HEK293T (cell line): Measurements from ENCODE around the gene MRC1.

ENCODE experiments used
- CTCF ChIA-PET: fragments of 350-600 bp; formaldehyde crosslinking; extraction: SDS; loops from one replicate; lab custom pipeline; 2021; ENCODE audit warnings: antibody characterized with exemption, inconsistent platforms; lab: Yijun Ruan, JAX
- POLR2A ChIA-PET: fragments of 350-600 bp; formaldehyde crosslinking; extraction: SDS; loops from one replicate; lab custom pipeline; 2020; ENCODE audit warnings: antibody characterized with exemption, inconsistent platforms; lab: Yijun Ruan, JAX
- DNase-seq: peaks from one replicate; pipeline ENCODE4 v3.0.0; 2012; ENCODE audit warnings: mixed read lengths; ENCODE audit errors: extremely low spot score
- ARNT ChIP-seq: fragments of 450-650 bp; IDR thresholded peaks from 2 replicates; pipeline ENCODE4 v1.6.1; 2017; ENCODE audit warnings: mild to moderate bottlenecking
- BHLHE40 ChIP-seq: fragments of 450-650 bp; IDR thresholded peaks from 2 replicates; pipeline ENCODE4 v1.6.1; 2016; ENCODE audit warnings: mild to moderate bottlenecking, moderate library complexity, borderline replicate concordance
- CTBP1 ChIP-seq: fragments of 450-650 bp; IDR thresholded peaks from 2 replicates; pipeline ENCODE4 v1.6.1; 2016; ENCODE audit warnings: borderline replicate concordance
- ELF4 ChIP-seq: fragments of 450-650 bp; IDR thresholded peaks from 2 replicates; pipeline ENCODE4 v1.6.1; 2017; ENCODE audit warnings: antibody characterized with exemption
- FOXA1 ChIP-seq: fragments of 450-650 bp; IDR thresholded peaks from 2 replicates; pipeline ENCODE4 v1.6.1; 2016; ENCODE audit warnings: mild to moderate bottlenecking
- FOXK2 ChIP-seq: fragments of 450-650 bp; IDR thresholded peaks from 2 replicates; pipeline ENCODE4 v1.6.1; 2016; ENCODE audit warnings: mild to moderate bottlenecking
- FOXM1 ChIP-seq: fragments of 450-650 bp; IDR thresholded peaks from 2 replicates; pipeline ENCODE4 v1.6.1; 2017; ENCODE audit warnings: mild to moderate bottlenecking, borderline replicate concordance
- HDGF ChIP-seq: fragments of 450-650 bp; IDR thresholded peaks from 2 replicates; pipeline ENCODE4 v1.6.1; 2017; ENCODE audit warnings: antibody characterized with exemption, borderline replicate concordance
- L3MBTL2 ChIP-seq: fragments of 450-650 bp; conservative IDR thresholded peaks from 2 replicates; pipeline ENCODE4 v1.6.1; 2016; ENCODE audit warnings: mild to moderate bottlenecking
- LEF1 ChIP-seq: fragments of 450-650 bp; IDR thresholded peaks from 2 replicates; pipeline ENCODE4 v1.6.1; 2017; ENCODE audit warnings: mild to moderate bottlenecking, borderline replicate concordance
- NFRKB ChIP-seq: fragments of 450-650 bp; IDR thresholded peaks from 2 replicates; pipeline ENCODE4 v1.6.1; 2016; ENCODE audit warnings: mild to moderate bottlenecking, moderate library complexity
- SP1 ChIP-seq: fragments of 450-650 bp; IDR thresholded peaks from 2 replicates; pipeline ENCODE4 v1.6.1; 2017
- SUZ12 ChIP-seq: fragments of 450-650 bp; IDR thresholded peaks from 2 replicates; pipeline ENCODE4 v1.6.1; 2016; ENCODE audit warnings: mild to moderate bottlenecking
- TARDBP ChIP-seq: fragments of 450-650 bp; IDR thresholded peaks from 2 replicates; pipeline ENCODE4 v1.6.1; 2016
- ZNF384 ChIP-seq: fragments of 450-650 bp; IDR thresholded peaks from 2 replicates; pipeline ENCODE4 v1.6.1; 2016
- TF ChIP-seq, protein P1 (sequence below): fragments of 450-650 bp; IDR thresholded peaks from 2 replicates; pipeline ENCODE4 v1.6.1; 2016

MRC1 gene

DNA sequence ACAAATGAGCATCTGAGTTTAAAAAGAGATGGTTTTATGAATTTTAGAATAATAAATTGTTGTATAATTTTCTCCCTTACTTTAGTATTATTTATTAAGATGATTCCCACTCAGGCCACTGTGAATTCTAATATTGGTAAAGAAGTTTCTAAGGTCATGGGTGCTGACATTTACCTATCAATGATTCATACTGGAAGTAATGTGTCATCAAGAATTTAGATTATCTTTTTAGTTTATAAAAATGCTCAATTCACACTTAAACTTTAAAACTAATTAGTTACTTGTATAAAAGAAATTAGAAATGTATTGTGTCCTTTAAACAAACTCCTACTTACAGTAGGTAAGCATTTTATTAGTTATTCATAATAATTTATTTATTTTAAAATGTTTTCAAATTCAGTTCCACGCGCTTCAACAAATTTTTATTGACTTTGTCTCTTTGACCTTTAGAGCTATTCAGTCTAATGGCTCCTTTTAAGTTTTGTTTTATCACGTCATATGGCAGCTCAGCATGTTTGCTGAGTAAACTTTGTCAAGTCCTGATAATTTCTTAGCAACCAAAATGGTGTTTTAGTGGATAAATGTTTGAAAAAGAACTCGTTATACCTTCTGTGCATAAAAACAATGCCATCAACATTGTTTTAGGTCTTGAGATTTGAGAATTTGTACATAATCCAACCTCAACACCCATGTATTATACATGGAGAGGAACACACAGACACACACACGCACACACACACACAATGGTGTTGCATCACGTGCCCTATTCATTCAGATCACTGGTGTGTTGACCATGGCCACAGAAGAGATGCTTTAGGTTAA lies 15.1 kb upstream of the MRC1 start:
- TF ChIP-seq LEF1 (no peak), NFRKB (no peak), BHLHE40 (no peak), SP1 (no peak), HDGF (no peak), SUZ12 (no peak), L3MBTL2 (no peak), FOXA1 (no peak), TARDBP (no peak), CTBP1 (no peak), ARNT (no peak), FOXM1 (no peak), FOXK2 (no peak), ZNF384 (no peak), ELF4 (no peak)
- TF ChIP-seq, protein P1, sequence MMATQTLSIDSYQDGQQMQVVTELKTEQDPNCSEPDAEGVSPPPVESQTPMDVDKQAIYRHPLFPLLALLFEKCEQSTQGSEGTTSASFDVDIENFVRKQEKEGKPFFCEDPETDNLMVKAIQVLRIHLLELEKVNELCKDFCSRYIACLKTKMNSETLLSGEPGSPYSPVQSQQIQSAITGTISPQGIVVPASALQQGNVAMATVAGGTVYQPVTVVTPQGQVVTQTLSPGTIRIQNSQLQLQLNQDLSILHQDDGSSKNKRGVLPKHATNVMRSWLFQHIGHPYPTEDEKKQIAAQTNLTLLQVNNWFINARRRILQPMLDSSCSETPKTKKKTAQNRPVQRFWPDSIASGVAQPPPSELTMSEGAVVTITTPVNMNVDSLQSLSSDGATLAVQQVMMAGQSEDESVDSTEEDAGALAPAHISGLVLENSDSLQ = no peak
- POLR2A ChIA-PET = interaction anchor here (1.4 kb wide), 1 partner anchor 150 kb away, joined by 4 read pairs; the partner anchor contains the start of gene STAM
- no peak for DNase-seq
- CTCF ChIA-PET = interaction anchor here (0.6 kb wide), 1 partner anchor 410 kb away, joined by 3 read pairs; no protein-coding TSS in a partner anchor

DNA sequence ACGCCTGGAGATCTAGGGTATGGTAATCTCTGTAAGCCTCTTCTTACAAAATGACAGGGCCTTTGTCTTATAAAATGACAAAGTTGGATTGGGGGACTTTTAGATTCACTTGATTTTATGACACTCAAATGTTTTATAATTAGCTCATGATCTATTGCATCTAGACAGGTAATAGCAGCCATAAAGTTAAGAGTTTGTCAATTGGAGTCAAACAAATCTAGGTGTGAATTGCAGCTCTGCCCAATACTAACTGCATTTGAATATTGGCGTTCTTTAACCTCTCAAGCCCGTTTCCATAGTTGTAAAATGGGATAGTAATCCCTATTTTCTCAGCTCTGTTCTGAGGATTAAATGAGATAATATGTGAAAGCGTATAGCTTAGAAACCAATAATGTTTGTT lies 14.1 kb upstream of the MRC1 start:
- ChIA-PET CTCF (no interaction called here), POLR2A (interaction anchor here (1.4 kb wide), 1 partner anchor 152 kb away, joined by 4 read pairs; the partner anchor contains the start of gene STAM)

DNA sequence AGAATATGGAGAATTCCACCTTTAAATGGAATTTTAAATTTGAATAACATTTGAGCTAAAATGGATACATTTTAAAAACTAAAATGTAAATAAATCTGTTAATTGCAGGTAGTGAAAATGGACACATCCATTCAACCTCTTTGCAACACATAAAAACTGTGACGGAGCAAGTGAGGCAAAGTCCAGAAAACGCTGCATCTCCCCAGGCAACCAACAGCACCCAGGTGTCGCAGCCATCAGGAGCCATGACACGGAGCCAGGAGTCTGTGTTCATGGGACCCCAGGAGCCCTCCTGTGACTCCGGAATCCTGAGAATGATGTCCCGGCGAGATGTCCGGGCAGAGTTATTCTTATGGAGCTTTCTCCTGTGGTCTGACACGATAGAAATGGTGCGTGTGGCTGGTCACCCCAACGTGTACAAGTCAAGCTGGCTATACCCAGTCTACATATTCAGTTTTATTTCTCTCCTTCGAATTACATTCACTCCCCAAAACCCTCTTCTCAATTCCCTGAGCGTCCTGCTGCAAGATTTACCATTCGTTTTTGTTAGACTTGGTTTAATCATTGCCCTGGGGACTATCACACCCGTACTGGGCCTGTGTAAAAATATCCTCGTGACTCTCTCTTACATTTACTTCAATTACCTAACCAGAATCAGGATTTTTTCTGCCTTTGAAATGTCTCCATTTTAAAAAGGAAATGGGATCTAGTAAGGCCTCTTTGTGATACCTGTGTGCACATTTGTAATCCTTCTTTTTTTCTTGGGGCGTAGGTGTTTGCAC lies 13.1 kb upstream of the MRC1 start:
- no peak for DNase-seq
- TF ChIP-seq NFRKB (no peak), LEF1 (no peak), FOXM1 (no peak), ARNT (no peak), BHLHE40 (no peak), FOXA1 (no peak), TARDBP (no peak), L3MBTL2 (no peak), HDGF (no peak), SP1 (no peak), CTBP1 (no peak), ELF4 (no peak), FOXK2 (no peak), ZNF384 (no peak)
- TF ChIP-seq, protein P1 = no peak
- ChIA-PET CTCF (no interaction called here), POLR2A (no interaction called here)

More for the DNA sequence above, 14.1 kb upstream of the MRC1 start:
- DNase-seq = no peak
- TF ChIP-seq NFRKB (no peak), ZNF384 (no peak), CTBP1 (no peak), LEF1 (no peak), FOXM1 (no peak), ELF4 (no peak), HDGF (no peak), L3MBTL2 (no peak)

DNA sequence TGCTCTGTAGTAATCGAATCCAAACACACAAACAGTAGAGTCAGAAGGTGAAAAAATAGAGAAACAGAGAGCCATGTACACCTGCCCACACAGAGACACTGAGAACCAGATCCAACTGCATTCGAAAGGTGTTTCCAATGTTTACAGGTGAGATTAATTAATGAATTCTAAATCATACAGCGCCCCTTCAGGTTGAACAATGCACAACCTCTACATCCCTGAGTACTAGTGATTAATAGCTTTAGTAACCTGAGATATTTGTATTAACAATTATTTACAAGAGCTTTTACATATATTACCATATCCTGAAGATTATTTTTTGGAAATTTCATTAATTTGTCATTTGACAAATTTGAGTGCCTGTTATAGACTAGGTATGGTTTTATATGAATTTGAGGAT lies 7.6 kb upstream of the MRC1 start:
- DNase-seq = no peak
- POLR2A ChIA-PET = no interaction called here
- CTCF ChIA-PET = interaction anchor here (0.5 to 1.3 kb wide), 3 partner anchors 25 to 363 kb away, joined by 3 to 5 read pairs (median 3); no protein-coding TSS in a partner anchor
- TF ChIP-seq ARNT = no peak
- TF ChIP-seq ELF4 = no peak
- TF ChIP-seq NFRKB = no peak
- no peak for TF ChIP-seq FOXA1
- TF ChIP-seq SP1 = no peak
- TF ChIP-seq, protein P1 = no peak
- TF ChIP-seq L3MBTL2 = no peak
- no peak for TF ChIP-seq CTBP1
- TF ChIP-seq FOXM1 = no peak
- no peak for TF ChIP-seq FOXK2
- no peak for TF ChIP-seq LEF1

DNA sequence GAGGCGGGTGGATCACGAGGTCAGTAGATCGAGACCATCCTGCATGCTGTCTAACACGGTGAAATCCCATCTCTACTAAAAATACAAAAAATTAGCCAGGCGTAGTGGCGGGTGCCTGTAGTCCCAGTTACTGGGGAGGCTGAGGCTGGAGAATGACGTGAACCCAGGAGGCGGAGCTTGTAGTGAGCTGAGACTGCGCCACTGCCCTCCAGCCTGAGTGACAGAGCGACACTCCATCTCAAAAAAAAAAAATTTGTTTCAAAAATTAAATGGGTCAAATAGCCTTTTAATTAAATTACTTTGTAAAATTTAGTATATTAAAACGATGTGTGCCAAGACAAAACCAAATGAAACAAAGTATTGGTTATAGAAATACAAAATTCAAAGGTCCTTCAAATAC lies 6.8 kb upstream of the MRC1 start:
- no peak for DNase-seq
- no peak for TF ChIP-seq HDGF
- TF ChIP-seq LEF1 = no peak
- no peak for TF ChIP-seq NFRKB
- TF ChIP-seq, protein P1 = no peak
- TF ChIP-seq CTBP1 = no peak
- no peak for TF ChIP-seq SP1
- TF ChIP-seq ARNT = no peak
- TF ChIP-seq FOXK2 = no peak
- TF ChIP-seq SUZ12 = no peak
- TF ChIP-seq TARDBP = no peak
- no peak for TF ChIP-seq L3MBTL2
- no peak for TF ChIP-seq FOXM1
- TF ChIP-seq ZNF384 = no peak
- TF ChIP-seq FOXA1 = no peak
- TF ChIP-seq BHLHE40 = no peak
- no peak for TF ChIP-seq ELF4
- ChIA-PET CTCF (no interaction called here), POLR2A (no interaction called here)
